Measurements from ENCODE around the gene PMVK. TPM values are rescaled to one million over a fixed set of nuclear protein-coding genes. Genes with fewer than 3 reads are reported as not detected.
A peak's percentile ranks its signal among the peaks of the same experiment; 100 is the strongest.
"Not testable (repeated sequence)": the region's sequence is repeated elsewhere in the genome, so short reads cannot be mapped to it uniquely, and the experiment has no call there.

PMVK gene
- 100 to 1,000 TPM in 1 of 4 donors, 10 to 100 TPM in 3; 44.8 to 120 (median 76.0) TPM for polyA plus RNA-seq
- long read RNA-seq, donor 1 = 0 reads
- long read RNA-seq, donor 2, transcript PMVK-201 (5 exons, 1,280 nt) = major isoform, 10 of 10 reads
- long read RNA-seq, donor 2, partial matches to known transcripts = 0 of 10 reads
- long read RNA-seq, donor 2, other reads (novel, unspliced or antisense) = 0 of 10 reads
- long read RNA-seq, donor 3, transcript PMVK-201 (5 exons, 1,280 nt) = major isoform, 17 of 39 reads
- long read RNA-seq, donor 3, partial matches to known transcripts = 22 of 39 reads
- long read RNA-seq, donor 3, other reads (novel, unspliced or antisense) = 0 of 39 reads
- long read RNA-seq, donor 4, partial matches to known transcripts = 0 of 1 reads
- long read RNA-seq, donor 4, other reads (novel, unspliced or antisense) = 0 of 1 reads
- long read RNA-seq, donor 5, transcript PMVK-201 (5 exons, 1,280 nt) = major isoform, 5 of 19 reads
- long read RNA-seq, donor 5, partial matches to known transcripts = 14 of 19 reads
- long read RNA-seq, donor 5, other reads (novel, unspliced or antisense) = 0 of 19 reads
- long read RNA-seq, donor 6, transcript PMVK-201 (5 exons, 1,280 nt) = major isoform, 19 of 57 reads
- long read RNA-seq, donor 6, partial matches to known transcripts = 38 of 57 reads
- long read RNA-seq, donor 6, other reads (novel, unspliced or antisense) = 0 of 57 reads
- long read RNA-seq, donor 7 = 0 reads
- long read RNA-seq, donor 8, partial matches to known transcripts = 0 of 3 reads
- long read RNA-seq, donor 8, other reads (novel, unspliced or antisense) = 0 of 3 reads
- long read RNA-seq, donor 9, partial matches to known transcripts = 10 of 14 reads
- long read RNA-seq, donor 9, other reads (novel, unspliced or antisense) = 0 of 14 reads
- long read RNA-seq, donor 10, transcript PMVK-201 (5 exons, 1,280 nt) = major isoform, 29 of 60 reads
- long read RNA-seq, donor 10, partial matches to known transcripts = 31 of 60 reads
- long read RNA-seq, donor 10, other reads (novel, unspliced or antisense) = 0 of 60 reads

GRCh38 chr1:154936555-154937084 lies at the start of gene PMVK:
Gene PMVK (minus strand): TSS chr1:154936719. CDS start chr1:154936685, 34 bp downstream.
- Histone ChIP-seq H3K36me3 (ENCODE audit: control insufficient read depth in 3 of 3, insufficient read depth in 2 of 3, low read depth in 1 of 3, low read length in 3 of 3) (peaks cover 0 to 2% (median 0%) of the 10 kb centered on the region in 3 donors), H3K4me3 (ENCODE audit: low read depth in 1 of 3, low read length in 3 of 3) (peak within 1 kb of the TSS; percentile 36 to 72 (median 64)), H3K4me1 (ENCODE audit: control insufficient read depth in 3 of 3, insufficient read depth in 2 of 3, low read depth in 1 of 3, low read length in 2 of 3) (peaks cover 0 to 39% (median 13%) of the 10 kb centered on the region in 3 donors), H3K27ac (ENCODE audit: low read depth in 1 of 3, low read length in 2 of 3) (peak within 1 kb of the TSS; percentile 95 to 100 (median 97)), H3K9me3 (ENCODE audit: control insufficient read depth in 2 of 2, insufficient read depth in 1 of 2, low read depth in 1 of 2, low read length in 1 of 2) (no peaks in the 10 kb centered on the region), H3K27me3 (ENCODE audit: control insufficient read depth in 3 of 3, insufficient read depth in 3 of 3, low read length in 3 of 3) (no peaks in the 10 kb centered on the region)
- FAIRE-seq (no peak), DNase-seq (peak; percentile 98)
- 0% methylated on average over 45 of the region's 45 CpGs for WGBS, 3 donors

- H3K9me3 ChIP-seq (ENCODE audit: control insufficient read depth in 2 of 2, insufficient read depth in 1 of 2, low read depth in 1 of 2, low read length in 1 of 2) = no peaks in the 10 kb centered on the region
- H3K4me3 ChIP-seq (ENCODE audit: low read depth in 1 of 3, low read length in 3 of 3) = peak overlapping the region; percentile 81 to 85 (median 85)
- H3K27ac ChIP-seq (ENCODE audit: low read depth in 1 of 3, low read length in 2 of 3) = peak overlapping the region; percentile 27 to 74 (median 54)
- H3K36me3 ChIP-seq (ENCODE audit: control insufficient read depth in 3 of 3, insufficient read depth in 2 of 3, low read depth in 1 of 3, low read length in 3 of 3) = peaks cover 0 to 38% (median 0%) of the 10 kb centered on the region in 3 donors
- DNase-seq (no peak), FAIRE-seq (no peak)
- 14 to 19% (median 16%) methylated on average over 17 of the region's 17 CpGs for WGBS, 3 donors
- no peaks in the 10 kb centered on the region for H3K27me3 ChIP-seq (ENCODE audit: control insufficient read depth in 3 of 3, insufficient read depth in 3 of 3, low read length in 3 of 3)
- peaks cover 0 to 12% (median 5%) of the 10 kb centered on the region in 3 donors for H3K4me1 ChIP-seq (ENCODE audit: control insufficient read depth in 3 of 3, insufficient read depth in 2 of 3, low read depth in 1 of 3, low read length in 2 of 3)
These were observed 47.4 kb upstream of the PMVK start for GRCh38 chr1:154983776-154984466.

- Histone ChIP-seq H3K9me3 (ENCODE audit: control insufficient read depth in 2 of 2, insufficient read depth in 1 of 2, low read depth in 1 of 2, low read length in 1 of 2) (no peaks in the 10 kb centered on the region), H3K27me3 (ENCODE audit: control insufficient read depth in 3 of 3, insufficient read depth in 3 of 3, low read length in 3 of 3) (no peaks in the 10 kb centered on the region), H3K4me1 (ENCODE audit: control insufficient read depth in 3 of 3, insufficient read depth in 2 of 3, low read depth in 1 of 3, low read length in 2 of 3) (peaks cover 0 to 8% (median 5%) of the 10 kb centered on the region in 3 donors), H3K36me3 (ENCODE audit: control insufficient read depth in 3 of 3, insufficient read depth in 2 of 3, low read depth in 1 of 3, low read length in 3 of 3) (peaks cover 0 to 29% (median 2%) of the 10 kb centered on the region in 3 donors), H3K27ac (ENCODE audit: low read depth in 1 of 3, low read length in 2 of 3) (peak within 1 kb of the TSS; percentile 27 to 74 (median 54)), H3K4me3 (ENCODE audit: low read depth in 1 of 3, low read length in 3 of 3) (peak within 1 kb of the TSS; percentile 81 to 85 (median 85))
- WGBS, 3 donors = 0 to 1% (median 1%) methylated on average over 26 of the region's 26 CpGs
- DNase-seq = peak; percentile 99 to 100
- no peak for FAIRE-seq
These were observed 46.6 kb upstream of the PMVK start, which contains the start of gene FLAD1 for GRCh38 chr1:154982897-154983648. Gene FLAD1 (plus strand): TSS chr1:154983344. CDS start chr1:154983695, 351 bp downstream.

GRCh38 chr1:154982341-154982740 lies 45.8 kb upstream of the PMVK start:
- FAIRE-seq = no peak
- H3K27ac ChIP-seq (ENCODE audit: low read depth in 1 of 3, low read length in 2 of 3) = no peak overlapping the region
- DNase-seq = no peak
- H3K36me3 ChIP-seq (ENCODE audit: control insufficient read depth in 3 of 3, insufficient read depth in 2 of 3, low read depth in 1 of 3, low read length in 3 of 3) = peaks cover 0 to 22% (median 2%) of the 10 kb centered on the region in 3 donors
- peak overlapping the region in 1 of 3 donors; percentile 85 for H3K4me3 ChIP-seq (ENCODE audit: low read depth in 1 of 3, low read length in 3 of 3)
- no peaks in the 10 kb centered on the region for H3K9me3 ChIP-seq (ENCODE audit: control insufficient read depth in 2 of 2, insufficient read depth in 1 of 2, low read depth in 1 of 2, low read length in 1 of 2)
- H3K27me3 ChIP-seq (ENCODE audit: control insufficient read depth in 3 of 3, insufficient read depth in 3 of 3, low read length in 3 of 3) = no peaks in the 10 kb centered on the region
- 63 to 72% (median 66%) methylated on average over 6 of the region's 6 CpGs for WGBS, 3 donors
- peaks cover 0 to 12% (median 5%) of the 10 kb centered on the region in 3 donors for H3K4me1 ChIP-seq (ENCODE audit: control insufficient read depth in 3 of 3, insufficient read depth in 2 of 3, low read depth in 1 of 3, low read length in 2 of 3)

GRCh38 chr1:154978360-154978759 lies 41.8 kb upstream of the PMVK start:
- Histone ChIP-seq H3K27me3 (ENCODE audit: control insufficient read depth in 3 of 3, insufficient read depth in 3 of 3, low read length in 3 of 3) (no peaks in the 10 kb centered on the region), H3K4me3 (ENCODE audit: low read depth in 1 of 3, low read length in 3 of 3) (no peak overlapping the region), H3K27ac (ENCODE audit: low read depth in 1 of 3, low read length in 2 of 3) (no peak overlapping the region), H3K36me3 (ENCODE audit: control insufficient read depth in 3 of 3, insufficient read depth in 2 of 3, low read depth in 1 of 3, low read length in 3 of 3) (peaks cover 0 to 10% (median 2%) of the 10 kb centered on the region in 3 donors), H3K9me3 (ENCODE audit: control insufficient read depth in 2 of 2, insufficient read depth in 1 of 2, low read depth in 1 of 2, low read length in 1 of 2) (no peaks in the 10 kb centered on the region), H3K4me1 (ENCODE audit: control insufficient read depth in 3 of 3, insufficient read depth in 2 of 3, low read depth in 1 of 3, low read length in 2 of 3) (peaks cover 0 to 19% (median 3%) of the 10 kb centered on the region in 3 donors)
- FAIRE-seq (no peak), DNase-seq (no peak)
- 93 to 94% (median 94%) methylated on average over 3 of the region's 3 CpGs for WGBS, 3 donors

GRCh38 chr1:154977762-154978161 lies 41.2 kb upstream of the PMVK start:
- 63 to 75% (median 66%) methylated on average over 3 of the region's 3 CpGs for WGBS, 3 donors
- H3K27ac ChIP-seq (ENCODE audit: low read depth in 1 of 3, low read length in 2 of 3); H3K9me3 ChIP-seq (ENCODE audit: control insufficient read depth in 2 of 2, insufficient read depth in 1 of 2, low read depth in 1 of 2, low read length in 1 of 2): not testable (repeated sequence)

GRCh38 chr1:154975409-154976059 lies 39.0 kb upstream of the PMVK start:
- peaks cover 7 to 41% (median 13%) of the 10 kb centered on the region in 3 donors for H3K4me1 ChIP-seq (ENCODE audit: control insufficient read depth in 3 of 3, insufficient read depth in 2 of 3, low read depth in 1 of 3, low read length in 2 of 3)
- 0% methylated on average over 24 of the region's 24 CpGs for WGBS, 3 donors
- peak overlapping the region; percentile 96 to 98 (median 97) for H3K27ac ChIP-seq (ENCODE audit: low read depth in 1 of 3, low read length in 2 of 3)
- DNase-seq (peak; percentile 74 to 83), FAIRE-seq (no peak)
- H3K4me3 ChIP-seq (ENCODE audit: low read depth in 1 of 3, low read length in 3 of 3) = peak overlapping the region; percentile 18 to 86 (median 84)
- H3K9me3 ChIP-seq (ENCODE audit: control insufficient read depth in 2 of 2, insufficient read depth in 1 of 2, low read depth in 1 of 2, low read length in 1 of 2) = no peaks in the 10 kb centered on the region
- H3K27me3 ChIP-seq (ENCODE audit: control insufficient read depth in 3 of 3, insufficient read depth in 3 of 3, low read length in 3 of 3) = no peaks in the 10 kb centered on the region
- H3K36me3 ChIP-seq (ENCODE audit: control insufficient read depth in 3 of 3, insufficient read depth in 2 of 3, low read depth in 1 of 3, low read length in 3 of 3) = peaks cover 0 to 13% (median 2%) of the 10 kb centered on the region in 3 donors

More at GRCh38 chr1:154977762-154978161, 41.2 kb upstream of the PMVK start:
- peaks cover 0 to 10% (median 2%) of the 10 kb centered on the region in 3 donors for H3K36me3 ChIP-seq (ENCODE audit: control insufficient read depth in 3 of 3, insufficient read depth in 2 of 3, low read depth in 1 of 3, low read length in 3 of 3)
- peaks cover 0 to 23% (median 6%) of the 10 kb centered on the region in 3 donors for H3K4me1 ChIP-seq (ENCODE audit: control insufficient read depth in 3 of 3, insufficient read depth in 2 of 3, low read depth in 1 of 3, low read length in 2 of 3)
- H3K4me3 ChIP-seq (ENCODE audit: low read depth in 1 of 3, low read length in 3 of 3); DNase-seq; H3K27me3 ChIP-seq (ENCODE audit: control insufficient read depth in 3 of 3, insufficient read depth in 3 of 3, low read length in 3 of 3); FAIRE-seq: not testable (repeated sequence)
